ENCODE data around the gene GCNA.

- TF ChIP-seq, protein P1, sequence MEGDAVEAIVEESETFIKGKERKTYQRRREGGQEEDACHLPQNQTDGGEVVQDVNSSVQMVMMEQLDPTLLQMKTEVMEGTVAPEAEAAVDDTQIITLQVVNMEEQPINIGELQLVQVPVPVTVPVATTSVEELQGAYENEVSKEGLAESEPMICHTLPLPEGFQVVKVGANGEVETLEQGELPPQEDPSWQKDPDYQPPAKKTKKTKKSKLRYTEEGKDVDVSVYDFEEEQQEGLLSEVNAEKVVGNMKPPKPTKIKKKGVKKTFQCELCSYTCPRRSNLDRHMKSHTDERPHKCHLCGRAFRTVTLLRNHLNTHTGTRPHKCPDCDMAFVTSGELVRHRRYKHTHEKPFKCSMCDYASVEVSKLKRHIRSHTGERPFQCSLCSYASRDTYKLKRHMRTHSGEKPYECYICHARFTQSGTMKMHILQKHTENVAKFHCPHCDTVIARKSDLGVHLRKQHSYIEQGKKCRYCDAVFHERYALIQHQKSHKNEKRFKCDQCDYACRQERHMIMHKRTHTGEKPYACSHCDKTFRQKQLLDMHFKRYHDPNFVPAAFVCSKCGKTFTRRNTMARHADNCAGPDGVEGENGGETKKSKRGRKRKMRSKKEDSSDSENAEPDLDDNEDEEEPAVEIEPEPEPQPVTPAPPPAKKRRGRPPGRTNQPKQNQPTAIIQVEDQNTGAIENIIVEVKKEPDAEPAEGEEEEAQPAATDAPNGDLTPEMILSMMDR (IDR thresholded peaks at IDR 0.05; ENCODE audit: low read depth, low read length), result no peak
- TF ChIP-seq, protein P2, sequence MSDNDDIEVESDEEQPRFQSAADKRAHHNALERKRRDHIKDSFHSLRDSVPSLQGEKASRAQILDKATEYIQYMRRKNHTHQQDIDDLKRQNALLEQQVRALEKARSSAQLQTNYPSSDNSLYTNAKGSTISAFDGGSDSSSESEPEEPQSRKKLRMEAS (IDR thresholded peaks at IDR 0.05; ENCODE audit: low read depth, low read length), result no peak
- no peak for TF ChIP-seq POLR2A (IDR thresholded peaks at IDR 0.05; ENCODE audit: extremely low read depth, insufficient read length)
Observed at GRCh38 chrX:71579990-71580380, 1.7 kb downstream of the GCNA start.
